ENCODE measurements around the gene NLRP6. TPM values are rescaled to one million over a fixed set of nuclear protein-coding genes. Genes with fewer than 3 reads are reported as not detected.
A peak's percentile ranks its signal among the peaks of the same experiment; 100 is the strongest.

Gene NLRP6
- total RNA-seq, 2 experiments from 2014 or later: 5.5 to 6.5 TPM

DNA sequence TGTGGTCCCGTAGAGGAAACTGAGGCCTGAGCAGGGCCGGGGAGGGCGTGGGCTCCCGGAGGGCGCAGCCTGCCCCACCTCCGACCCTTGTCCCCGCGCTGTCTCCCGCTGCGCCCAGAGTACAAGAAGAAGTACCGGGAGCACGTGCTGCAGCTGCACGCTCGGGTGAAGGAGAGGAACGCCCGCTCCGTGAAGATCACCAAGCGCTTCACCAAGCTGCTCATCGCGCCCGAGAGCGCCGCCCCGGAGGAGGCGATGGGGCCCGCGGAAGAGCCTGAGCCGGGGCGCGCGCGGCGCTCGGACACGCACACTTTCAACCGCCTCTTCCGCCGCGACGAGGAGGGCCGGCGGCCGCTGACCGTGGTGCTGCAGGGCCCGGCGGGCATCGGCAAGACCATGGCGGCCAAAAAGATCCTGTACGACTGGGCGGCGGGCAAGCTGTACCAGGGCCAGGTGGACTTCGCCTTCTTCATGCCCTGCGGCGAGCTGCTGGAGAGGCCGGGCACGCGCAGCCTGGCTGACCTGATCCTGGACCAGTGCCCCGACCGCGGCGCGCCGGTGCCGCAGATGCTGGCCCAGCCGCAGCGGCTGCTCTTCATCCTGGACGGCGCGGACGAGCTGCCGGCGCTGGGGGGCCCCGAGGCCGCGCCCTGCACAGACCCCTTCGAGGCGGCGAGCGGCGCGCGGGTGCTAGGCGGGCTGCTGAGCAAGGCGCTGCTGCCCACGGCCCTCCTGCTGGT lies 1.9 kb downstream of the NLRP6 start:
- DNase-seq: peak; percentile 56
- Mint-ChIP-seq H3K36me3 (ENCODE audit: low read depth) (peaks cover 59% of the 10 kb centered on the region), H3K4me3 (peak overlapping the region; percentile 76), H3K4me1 (peaks cover 55% of the 10 kb centered on the region), H3K27ac (peak overlapping the region; percentile 86), H3K9me3 (peaks cover 14% of the 10 kb centered on the region), H3K27me3 (peaks cover 56% of the 10 kb centered on the region)
- POLR2A ChIA-PET: interaction anchor here (0.5 to 1.1 kb wide), 2 partner anchors 30 to 38 kb away, joined by 3 to 4 read pairs; no protein-coding TSS in a partner anchor
- CTCF ChIA-PET: interaction anchor here (0.5 to 3.9 kb wide), 7 partner anchors 9 to 239 kb away, joined by 3 to 15 read pairs (median 3); no protein-coding TSS in a partner anchor

DNA sequence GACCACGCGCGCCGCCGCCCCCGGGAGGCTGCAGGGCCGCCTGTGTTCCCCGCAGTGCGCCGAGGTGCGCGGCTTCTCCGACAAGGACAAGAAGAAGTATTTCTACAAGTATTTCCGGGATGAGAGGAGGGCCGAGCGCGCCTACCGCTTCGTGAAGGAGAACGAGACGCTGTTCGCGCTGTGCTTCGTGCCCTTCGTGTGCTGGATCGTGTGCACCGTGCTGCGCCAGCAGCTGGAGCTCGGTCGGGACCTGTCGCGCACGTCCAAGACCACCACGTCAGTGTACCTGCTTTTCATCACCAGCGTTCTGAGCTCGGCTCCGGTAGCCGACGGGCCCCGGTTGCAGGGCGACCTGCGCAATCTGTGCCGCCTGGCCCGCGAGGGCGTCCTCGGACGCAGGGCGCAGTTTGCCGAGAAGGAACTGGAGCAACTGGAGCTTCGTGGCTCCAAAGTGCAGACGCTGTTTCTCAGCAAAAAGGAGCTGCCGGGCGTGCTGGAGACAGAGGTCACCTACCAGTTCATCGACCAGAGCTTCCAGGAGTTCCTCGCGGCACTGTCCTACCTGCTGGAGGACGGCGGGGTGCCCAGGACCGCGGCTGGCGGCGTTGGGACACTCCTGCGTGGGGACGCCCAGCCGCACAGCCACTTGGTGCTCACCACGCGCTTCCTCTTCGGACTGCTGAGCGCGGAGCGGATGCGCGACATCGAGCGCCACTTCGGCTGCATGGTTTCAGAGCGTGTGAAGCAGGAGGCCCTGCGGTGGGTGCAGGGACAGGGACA lies 2.7 kb downstream of the NLRP6 start:
- H3K27me3 Mint-ChIP-seq: peaks cover 50% of the 10 kb centered on the region
- peak overlapping the region; percentile 83 for H3K27ac Mint-ChIP-seq
- peaks cover 61% of the 10 kb centered on the region for H3K36me3 Mint-ChIP-seq (ENCODE audit: low read depth)

DNA sequence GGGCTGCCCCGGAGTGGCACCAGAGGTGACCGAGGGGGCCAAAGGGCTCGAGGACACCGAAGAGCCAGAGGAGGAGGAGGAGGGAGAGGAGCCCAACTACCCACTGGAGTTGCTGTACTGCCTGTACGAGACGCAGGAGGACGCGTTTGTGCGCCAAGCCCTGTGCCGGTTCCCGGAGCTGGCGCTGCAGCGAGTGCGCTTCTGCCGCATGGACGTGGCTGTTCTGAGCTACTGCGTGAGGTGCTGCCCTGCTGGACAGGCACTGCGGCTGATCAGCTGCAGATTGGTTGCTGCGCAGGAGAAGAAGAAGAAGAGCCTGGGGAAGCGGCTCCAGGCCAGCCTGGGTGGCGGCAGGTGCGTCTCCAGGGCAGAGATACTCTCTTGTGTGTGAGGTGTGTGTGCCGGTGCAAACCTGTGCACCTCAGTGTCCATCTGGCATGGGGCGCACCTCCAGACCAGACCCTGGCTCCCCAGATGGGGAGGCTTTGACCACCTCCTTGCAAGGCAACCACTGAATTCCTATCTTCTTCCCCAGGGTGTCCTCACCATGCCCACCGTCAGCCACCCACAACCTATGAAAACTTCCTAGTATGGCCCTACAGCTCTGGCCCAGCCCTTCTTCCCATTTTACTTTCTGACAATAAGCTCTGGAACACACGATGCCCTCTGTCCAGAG lies 3.4 kb downstream of the NLRP6 start:
- H3K4me3 Mint-ChIP-seq: peak overlapping the region; percentile 76
- no peak for DNase-seq
- CTCF ChIA-PET: interaction anchor here (1.0 to 3.9 kb wide), 6 partner anchors 9 to 237 kb away, joined by 3 to 15 read pairs (median 3); no protein-coding TSS in a partner anchor
- peaks cover 68% of the 10 kb centered on the region for H3K4me1 Mint-ChIP-seq
- peaks cover 54% of the 10 kb centered on the region for H3K36me3 Mint-ChIP-seq (ENCODE audit: low read depth)
- H3K27me3 Mint-ChIP-seq: peaks cover 43% of the 10 kb centered on the region
- H3K9me3 Mint-ChIP-seq: peaks cover 6% of the 10 kb centered on the region
- POLR2A ChIA-PET: interaction anchor here (1.1 kb wide), 1 partner anchor 36 kb away, joined by 4 read pairs; no protein-coding TSS in a partner anchor
- peak overlapping the region; percentile 83 for H3K27ac Mint-ChIP-seq

More for the DNA sequence above, 2.7 kb downstream of the NLRP6 start:
- ChIA-PET CTCF (interaction anchor here (0.5 to 3.9 kb wide), 7 partner anchors 10 to 238 kb away, joined by 3 to 15 read pairs (median 3); no protein-coding TSS in a partner anchor), POLR2A (interaction anchor here (1.1 kb wide), 1 partner anchor 37 kb away, joined by 4 read pairs; no protein-coding TSS in a partner anchor)
- H3K9me3 Mint-ChIP-seq: peaks cover 13% of the 10 kb centered on the region
- H3K4me1 Mint-ChIP-seq: peaks cover 62% of the 10 kb centered on the region
- peak; percentile 45 for DNase-seq
- peak overlapping the region; percentile 76 for H3K4me3 Mint-ChIP-seq

DNA sequence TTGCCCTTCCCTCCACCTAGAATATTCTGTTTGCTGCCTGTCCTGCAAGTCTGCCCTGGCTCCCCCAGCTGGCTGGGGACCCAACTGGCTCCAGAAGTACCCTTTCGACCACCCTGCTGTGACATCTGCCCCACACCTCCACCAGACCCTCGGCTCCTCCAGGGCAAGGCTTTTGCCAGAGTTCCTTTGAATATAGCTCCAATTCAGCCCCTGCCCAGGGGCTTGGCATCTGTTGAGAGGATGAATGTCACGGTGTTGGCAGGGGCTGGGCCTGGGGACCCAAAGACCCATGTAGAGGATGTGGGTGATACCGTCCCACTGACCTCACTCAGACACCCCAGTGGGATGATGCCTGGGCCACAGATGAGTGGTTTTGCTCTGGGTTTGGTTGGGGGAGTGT lies 4.0 kb downstream of the NLRP6 start:
- Mint-ChIP-seq H3K27me3 (peaks cover 41% of the 10 kb centered on the region), H3K9me3 (peaks cover 3% of the 10 kb centered on the region), H3K4me3 (peak overlapping the region; percentile 76), H3K27ac (peak overlapping the region; percentile 74), H3K4me1 (peaks cover 68% of the 10 kb centered on the region), H3K36me3 (ENCODE audit: low read depth) (peaks cover 51% of the 10 kb centered on the region)
- no peak for DNase-seq
- ChIA-PET CTCF (interaction anchor here (1.0 to 3.9 kb wide), 3 partner anchors 23 to 81 kb away, joined by 3 to 15 read pairs (median 3); no protein-coding TSS in a partner anchor), POLR2A (no interaction called here)

DNA sequence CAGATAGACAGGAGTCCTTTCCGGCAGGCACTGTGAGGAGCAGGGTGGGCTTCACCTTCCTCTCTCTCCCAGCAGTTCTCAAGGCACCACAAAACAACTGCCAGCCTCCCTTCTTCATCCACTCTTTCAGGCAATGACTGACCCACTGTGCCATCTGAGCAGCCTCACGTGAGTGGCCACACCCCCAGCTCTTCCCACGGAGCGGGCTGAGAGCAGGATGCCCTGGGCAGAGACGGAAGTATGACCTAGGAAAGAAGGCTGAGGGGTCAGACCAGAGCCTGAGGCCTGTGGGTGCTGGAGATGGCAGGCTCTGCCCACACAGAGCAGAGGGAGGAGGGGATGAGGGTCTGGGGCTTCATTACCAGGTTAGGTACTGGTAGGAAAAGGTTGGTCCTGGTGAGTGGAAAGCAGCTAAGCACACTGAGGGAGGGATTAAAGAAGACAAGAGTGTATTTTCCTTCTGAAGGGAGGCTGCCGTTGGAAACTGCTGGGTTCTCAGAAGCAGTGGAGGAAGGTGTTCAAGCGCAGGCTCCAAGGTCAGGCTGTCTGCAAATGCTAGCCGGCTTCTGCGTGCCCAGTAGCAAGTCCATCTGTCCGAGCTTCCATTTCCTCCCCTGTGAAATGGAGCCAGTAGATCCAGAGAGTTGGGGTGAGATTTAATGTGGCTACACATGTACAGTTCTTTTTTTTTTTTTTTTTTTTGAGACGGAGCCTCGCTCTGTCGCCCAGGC lies 4.6 kb downstream of the NLRP6 start:
- CTCF ChIA-PET: interaction anchor here (1.0 to 3.9 kb wide), 4 partner anchors 22 to 236 kb away, joined by 3 to 15 read pairs (median 5); no protein-coding TSS in a partner anchor
- H3K27ac Mint-ChIP-seq: peak overlapping the region; percentile 74
- peak overlapping the region; percentile 76 for H3K4me3 Mint-ChIP-seq
- peaks cover 48% of the 10 kb centered on the region for H3K36me3 Mint-ChIP-seq (ENCODE audit: low read depth)
- H3K9me3 Mint-ChIP-seq: no peaks in the 10 kb centered on the region
- H3K27me3 Mint-ChIP-seq: peaks cover 38% of the 10 kb centered on the region
- no peak for DNase-seq
- peaks cover 65% of the 10 kb centered on the region for H3K4me1 Mint-ChIP-seq
- POLR2A ChIA-PET: no interaction called here

DNA sequence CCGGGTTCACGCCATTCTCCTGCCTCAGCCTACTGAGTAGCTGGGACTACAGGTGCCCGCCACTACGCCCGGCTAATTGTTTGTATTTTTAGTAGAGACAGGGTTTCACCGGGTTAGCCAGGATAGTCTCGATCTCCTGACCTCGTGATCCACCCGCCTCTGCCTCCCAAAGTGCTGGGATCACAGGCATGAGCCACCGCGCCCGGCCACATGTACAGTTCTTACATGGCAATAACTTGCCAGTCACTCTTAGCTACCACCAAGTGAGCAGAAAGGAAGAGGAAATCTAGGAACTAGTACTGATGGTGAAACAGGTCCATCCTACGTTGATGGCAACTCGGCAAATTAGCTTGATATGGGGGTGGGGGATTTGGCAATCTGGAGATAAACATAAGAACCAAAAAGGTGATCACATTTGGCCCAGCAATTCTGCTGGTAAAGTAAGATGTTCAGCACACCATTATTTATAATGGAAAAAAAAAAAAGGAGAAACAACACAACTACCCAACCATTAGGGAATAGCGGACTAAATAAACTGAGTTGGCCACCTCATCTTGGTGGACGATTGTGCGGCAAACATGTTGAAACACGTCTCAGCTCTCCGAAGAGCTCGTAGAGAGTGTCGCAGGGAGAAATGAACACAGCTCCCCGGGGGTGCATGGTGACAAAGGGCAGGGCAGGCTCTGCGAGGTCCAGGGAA lies 5.3 kb downstream of the NLRP6 start:
- peak overlapping the region; percentile 25 for H3K27ac Mint-ChIP-seq
- POLR2A ChIA-PET: no interaction called here
- no peaks in the 10 kb centered on the region for H3K9me3 Mint-ChIP-seq
- peak overlapping the region; percentile 76 for H3K4me3 Mint-ChIP-seq
- H3K36me3 Mint-ChIP-seq (ENCODE audit: low read depth): peaks cover 48% of the 10 kb centered on the region
- peaks cover 64% of the 10 kb centered on the region for H3K4me1 Mint-ChIP-seq
- peaks cover 37% of the 10 kb centered on the region for H3K27me3 Mint-ChIP-seq
- CTCF ChIA-PET: interaction anchor here (0.6 to 1.4 kb wide), 4 partner anchors 33 to 235 kb away, joined by 3 to 7 read pairs (median 3); no protein-coding TSS in a partner anchor
- DNase-seq: no peak

DNA sequence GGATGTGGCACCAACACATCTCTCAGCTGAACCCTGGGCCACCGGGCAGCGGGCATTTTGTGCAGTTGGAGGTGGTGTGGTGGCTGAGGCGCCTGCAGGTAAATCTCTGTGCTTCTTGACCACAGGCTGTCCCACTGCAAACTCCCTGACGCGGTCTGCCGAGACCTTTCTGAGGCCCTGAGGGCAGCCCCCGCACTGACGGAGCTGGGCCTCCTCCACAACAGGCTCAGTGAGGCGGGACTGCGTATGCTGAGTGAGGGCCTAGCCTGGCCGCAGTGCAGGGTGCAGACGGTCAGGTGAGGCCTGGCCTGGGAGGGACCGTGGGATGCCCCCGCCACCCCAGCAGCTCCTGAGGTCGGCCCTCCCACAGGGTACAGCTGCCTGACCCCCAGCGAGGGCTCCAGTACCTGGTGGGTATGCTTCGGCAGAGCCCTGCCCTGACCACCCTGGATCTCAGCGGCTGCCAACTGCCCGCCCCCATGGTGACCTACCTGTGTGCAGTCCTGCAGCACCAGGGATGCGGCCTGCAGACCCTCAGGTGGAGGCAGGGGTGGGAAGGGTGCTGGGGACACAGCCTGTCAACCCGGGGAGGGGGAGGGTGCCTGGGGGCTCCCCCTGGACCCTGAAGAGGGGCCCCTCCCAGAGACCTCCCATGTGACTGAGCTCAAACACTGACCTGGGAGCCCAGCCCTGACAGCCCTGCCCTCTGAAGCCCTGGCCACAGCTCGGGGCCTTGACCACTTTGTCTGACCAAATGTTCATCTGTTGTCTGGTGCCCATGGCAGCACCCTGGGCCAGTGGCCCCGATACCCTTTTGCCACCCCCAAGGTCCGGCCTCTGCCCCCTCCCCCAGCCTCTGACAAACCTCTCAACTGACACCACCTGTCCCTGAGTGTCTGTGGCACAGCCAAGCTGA lies 6.2 kb downstream of the NLRP6 start:
- Mint-ChIP-seq H3K4me1 (peaks cover 60% of the 10 kb centered on the region), H3K4me3 (no peak overlapping the region), H3K9me3 (no peaks in the 10 kb centered on the region), H3K36me3 (ENCODE audit: low read depth) (peaks cover 46% of the 10 kb centered on the region), H3K27me3 (peaks cover 34% of the 10 kb centered on the region), H3K27ac (no peak overlapping the region)
- POLR2A ChIA-PET: no interaction called here
- CTCF ChIA-PET: interaction anchor here (0.6 to 1.4 kb wide), 3 partner anchors 33 to 36 kb away, joined by 3 to 7 read pairs (median 3); no protein-coding TSS in a partner anchor
- DNase-seq: no peak

DNA sequence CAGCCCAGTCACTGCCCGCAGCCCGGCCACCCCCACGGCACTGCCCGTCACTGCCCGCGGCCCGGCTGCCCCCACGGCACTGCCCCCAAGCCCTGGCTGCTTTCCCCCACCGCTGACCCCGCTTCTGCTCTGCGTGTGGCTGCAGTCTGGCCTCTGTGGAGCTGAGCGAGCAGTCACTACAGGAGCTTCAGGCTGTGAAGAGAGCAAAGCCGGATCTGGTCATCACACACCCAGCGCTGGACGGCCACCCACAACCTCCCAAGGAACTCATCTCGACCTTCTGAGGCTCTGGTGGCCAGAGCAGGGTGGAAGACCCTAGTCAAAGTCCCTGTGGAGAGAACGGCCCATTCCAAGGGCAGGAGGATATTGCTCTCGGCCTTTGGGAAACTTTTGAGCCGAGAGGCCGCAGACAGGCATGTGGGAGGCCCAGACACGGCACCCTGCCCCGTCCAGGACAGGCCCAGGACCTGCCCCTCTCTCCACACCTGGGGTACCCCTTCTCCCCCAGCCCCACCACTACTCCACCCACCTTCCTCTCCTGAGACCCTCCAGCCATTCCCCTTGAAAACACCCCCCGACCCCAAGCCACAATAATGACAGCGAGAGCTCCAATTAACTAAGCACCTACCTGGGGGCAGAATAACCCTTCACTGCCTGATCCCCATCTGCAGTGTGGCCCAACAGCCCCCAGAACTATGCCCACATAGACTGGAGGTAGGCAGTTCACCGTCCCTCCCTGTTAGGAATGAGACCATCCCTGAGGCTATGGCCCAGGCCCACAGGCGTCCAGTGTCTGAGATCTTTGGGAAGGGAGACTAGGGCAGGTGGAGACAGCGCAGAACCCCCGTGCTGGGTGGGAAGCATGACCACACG lies 7.0 kb downstream of the NLRP6 start:
- CTCF ChIA-PET: no interaction called here
- H3K27me3 Mint-ChIP-seq: peaks cover 32% of the 10 kb centered on the region
- H3K9me3 Mint-ChIP-seq: no peaks in the 10 kb centered on the region
- H3K4me3 Mint-ChIP-seq: no peak overlapping the region
- H3K4me1 Mint-ChIP-seq: peaks cover 63% of the 10 kb centered on the region
- H3K27ac Mint-ChIP-seq: peak overlapping the region; percentile 56
- DNase-seq: no peak
- POLR2A ChIA-PET: no interaction called here
- H3K36me3 Mint-ChIP-seq (ENCODE audit: low read depth): peaks cover 48% of the 10 kb centered on the region

DNA sequence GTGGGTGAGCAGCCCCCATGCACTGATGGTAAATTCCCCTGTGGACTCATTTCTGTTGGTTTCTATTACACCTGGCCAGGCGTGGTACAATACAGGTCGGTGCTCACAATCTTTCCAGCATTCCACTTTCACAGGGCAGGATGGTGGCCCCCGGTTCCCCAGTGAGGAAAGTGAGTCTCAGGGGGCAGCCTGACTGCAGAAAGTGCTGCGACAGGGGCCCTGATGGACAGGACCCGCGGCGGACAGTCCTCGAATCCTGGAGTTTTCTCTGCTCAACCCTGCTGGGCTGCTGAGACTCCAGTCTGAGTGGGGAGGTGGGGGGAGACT lies 7.7 kb downstream of the NLRP6 start:
- peaks cover 66% of the 10 kb centered on the region for H3K4me1 Mint-ChIP-seq
- peaks cover 30% of the 10 kb centered on the region for H3K27me3 Mint-ChIP-seq
- H3K36me3 Mint-ChIP-seq (ENCODE audit: low read depth): peaks cover 51% of the 10 kb centered on the region
- DNase-seq: no peak
- peak overlapping the region; percentile 25 for H3K4me3 Mint-ChIP-seq
- POLR2A ChIA-PET: no interaction called here
- no peaks in the 10 kb centered on the region for H3K9me3 Mint-ChIP-seq
- CTCF ChIA-PET: interaction anchor here (1.2 kb wide), 1 partner anchor 36 kb away, joined by 3 read pairs; no protein-coding TSS in a partner anchor
- peak overlapping the region; percentile 50 for H3K27ac Mint-ChIP-seq
